GM12872 (cell line): ENCODE results near the gene PCSK6.

Source experiments
- CTCF ChIP-seq: IDR thresholded peaks from 3 replicates; pipeline ENCODE4 v1.5.1; 2011; ENCODE audit warnings: low read depth, mild to moderate bottlenecking, low read length, moderate library complexity; ENCODE audit not compliant: insufficient read depth

The PCSK6 gene

GRCh38 chr15:101479342-101479845 lies 10.1 kb downstream of the PCSK6 start:
- no peak for TF ChIP-seq CTCF

GRCh38 chr15:101478701-101479341 lies 10.7 kb downstream of the PCSK6 start:
- TF ChIP-seq CTCF = no peak

GRCh38 chr15:101477851-101478362 lies 11.6 kb downstream of the PCSK6 start:
- TF ChIP-seq CTCF = no peak

GRCh38 chr15:101476756-101477155 lies 12.8 kb downstream of the PCSK6 start:
- no peak for TF ChIP-seq CTCF

- no peak for TF ChIP-seq CTCF
Observed at GRCh38 chr15:101474983-101475382, 14.5 kb downstream of the PCSK6 start.

- no peak for TF ChIP-seq CTCF
Observed at GRCh38 chr15:101474233-101474632, 15.3 kb downstream of the PCSK6 start.

GRCh38 chr15:101472033-101472432 lies 17.5 kb downstream of the PCSK6 start:
- no peak for TF ChIP-seq CTCF
